ENCODE measurements around the gene C2CD4D.

DNA sequence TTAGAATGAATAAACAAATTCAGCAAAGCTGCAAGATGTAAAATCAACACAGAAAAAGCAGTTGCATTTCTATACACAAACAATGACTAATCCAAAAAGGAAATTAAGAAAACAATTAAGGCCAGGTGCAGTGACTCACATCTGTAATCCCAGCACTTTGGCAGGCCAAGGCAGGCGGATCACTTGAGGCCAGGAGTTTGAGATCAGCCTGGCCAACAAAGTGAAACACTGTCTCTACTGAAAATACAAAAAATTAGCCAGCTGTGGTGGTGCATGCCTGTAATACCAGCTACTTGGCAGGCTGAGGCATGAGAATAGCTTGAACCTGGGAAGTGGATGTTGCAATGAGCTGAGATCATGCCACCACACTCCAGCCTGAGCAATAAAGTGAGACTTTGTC lies 47.4 kb upstream of the C2CD4D start:
- TF ChIP-seq, protein P1, sequence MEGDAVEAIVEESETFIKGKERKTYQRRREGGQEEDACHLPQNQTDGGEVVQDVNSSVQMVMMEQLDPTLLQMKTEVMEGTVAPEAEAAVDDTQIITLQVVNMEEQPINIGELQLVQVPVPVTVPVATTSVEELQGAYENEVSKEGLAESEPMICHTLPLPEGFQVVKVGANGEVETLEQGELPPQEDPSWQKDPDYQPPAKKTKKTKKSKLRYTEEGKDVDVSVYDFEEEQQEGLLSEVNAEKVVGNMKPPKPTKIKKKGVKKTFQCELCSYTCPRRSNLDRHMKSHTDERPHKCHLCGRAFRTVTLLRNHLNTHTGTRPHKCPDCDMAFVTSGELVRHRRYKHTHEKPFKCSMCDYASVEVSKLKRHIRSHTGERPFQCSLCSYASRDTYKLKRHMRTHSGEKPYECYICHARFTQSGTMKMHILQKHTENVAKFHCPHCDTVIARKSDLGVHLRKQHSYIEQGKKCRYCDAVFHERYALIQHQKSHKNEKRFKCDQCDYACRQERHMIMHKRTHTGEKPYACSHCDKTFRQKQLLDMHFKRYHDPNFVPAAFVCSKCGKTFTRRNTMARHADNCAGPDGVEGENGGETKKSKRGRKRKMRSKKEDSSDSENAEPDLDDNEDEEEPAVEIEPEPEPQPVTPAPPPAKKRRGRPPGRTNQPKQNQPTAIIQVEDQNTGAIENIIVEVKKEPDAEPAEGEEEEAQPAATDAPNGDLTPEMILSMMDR (IDR thresholded peaks at IDR 0.05; ENCODE audit: insufficient read depth, low read depth, low read length), result no peak
- no peak for TF ChIP-seq EZH2 (IDR thresholded peaks at IDR 0.05; ENCODE audit: insufficient read depth, low read length)
